Activated naive CD8-positive, alpha-beta T cell treated with anti-CD3 and anti-CD28 coated beads, Interleukin-2, amount 50 U/mL, for 24 hours (primary cell): ENCODE measurements around the gene FCER2.
A peak's percentile ranks its signal among the peaks of the same experiment; 100 is the strongest.

Experiments
- ATAC-seq: fragments of 150-1000 bp; cut with Tn5 transposase; one replicate; pipeline ENCODE4 v1.10.0; 2021
- DNase-seq: peaks from one replicate; pipeline ENCODE4 v3.0.0; 2021
- H3K27ac Mint-ChIP-seq: one replicate; pipeline ENCODE4 v1.8.0; 2021; ENCODE audit warnings: mild to moderate bottlenecking, mixed read lengths
- H3K27me3 Mint-ChIP-seq: one replicate; pipeline ENCODE4 v1.8.0; 2021; ENCODE audit warnings: mixed read lengths
- H3K36me3 Mint-ChIP-seq: one replicate; pipeline ENCODE4 v1.8.0; 2021; ENCODE audit warnings: low read depth, mixed read lengths
- H3K4me1 Mint-ChIP-seq: one replicate; pipeline ENCODE4 v1.8.0; 2021; ENCODE audit warnings: mixed read lengths
- H3K4me3 Mint-ChIP-seq: one replicate; pipeline ENCODE4 v1.8.0; 2021; ENCODE audit warnings: mild to moderate bottlenecking, moderate library complexity, mixed read lengths
- H3K9me3 Mint-ChIP-seq: one replicate; pipeline ENCODE4 v1.8.0; 2021; ENCODE audit warnings: mixed read lengths

FCER2 gene

GRCh38 chr19:7699417-7700401 lies 2.2 kb downstream of the FCER2 start:
- peaks cover 53% of the 10 kb centered on the region for H3K4me1 Mint-ChIP-seq
- H3K9me3 Mint-ChIP-seq = no peaks in the 10 kb centered on the region
- peaks cover 12% of the 10 kb centered on the region for H3K27me3 Mint-ChIP-seq
- DNase-seq (peak; percentile 72), ATAC-seq (peak; percentile 80)
- peak overlapping the region; percentile 90 for H3K27ac Mint-ChIP-seq
- H3K4me3 Mint-ChIP-seq = peak overlapping the region; percentile 80
- peaks cover 2% of the 10 kb centered on the region for H3K36me3 Mint-ChIP-seq

- DNase-seq (no peak), ATAC-seq (no peak)
- Mint-ChIP-seq H3K27me3 (peaks cover 12% of the 10 kb centered on the region), H3K9me3 (no peaks in the 10 kb centered on the region), H3K36me3 (peaks cover 2% of the 10 kb centered on the region), H3K27ac (peak overlapping the region; percentile 90), H3K4me3 (peak overlapping the region; percentile 80), H3K4me1 (peaks cover 48% of the 10 kb centered on the region)
Measured at GRCh38 chr19:7699003-7699402, 2.9 kb downstream of the FCER2 start.

- no peaks in the 10 kb centered on the region for H3K9me3 Mint-ChIP-seq
- peaks cover 12% of the 10 kb centered on the region for H3K27me3 Mint-ChIP-seq
- peaks cover 45% of the 10 kb centered on the region for H3K4me1 Mint-ChIP-seq
- peak overlapping the region; percentile 80 for H3K4me3 Mint-ChIP-seq
- ATAC-seq = no peak
- H3K27ac Mint-ChIP-seq = no peak overlapping the region
- H3K36me3 Mint-ChIP-seq = peaks cover 2% of the 10 kb centered on the region
- DNase-seq = no peak
Measured at GRCh38 chr19:7698583-7698982, 3.3 kb downstream of the FCER2 start.

- Mint-ChIP-seq H3K27ac (peak overlapping the region; percentile 14), H3K4me1 (peaks cover 45% of the 10 kb centered on the region), H3K36me3 (peaks cover 2% of the 10 kb centered on the region), H3K4me3 (peak overlapping the region; percentile 48), H3K27me3 (peaks cover 12% of the 10 kb centered on the region), H3K9me3 (no peaks in the 10 kb centered on the region)
- DNase-seq (no peak), ATAC-seq (no peak)
Measured at GRCh38 chr19:7697721-7698287, 4.1 kb downstream of the FCER2 start.

GRCh38 chr19:7694499-7694898 lies 7.4 kb downstream of the FCER2 start:
- Mint-ChIP-seq H3K4me1 (peaks cover 28% of the 10 kb centered on the region), H3K36me3 (peaks cover 2% of the 10 kb centered on the region), H3K27ac (no peak overlapping the region), H3K9me3 (no peaks in the 10 kb centered on the region), H3K4me3 (peak overlapping the region; percentile 1), H3K27me3 (peaks cover 9% of the 10 kb centered on the region)
- DNase-seq (no peak), ATAC-seq (no peak)

GRCh38 chr19:7692417-7693088 lies 9.4 kb downstream of the FCER2 start:
- no peak overlapping the region for H3K4me3 Mint-ChIP-seq
- peak; percentile 15 for ATAC-seq
- no peaks in the 10 kb centered on the region for H3K9me3 Mint-ChIP-seq
- peaks cover 2% of the 10 kb centered on the region for H3K36me3 Mint-ChIP-seq
- peaks cover 13% of the 10 kb centered on the region for H3K4me1 Mint-ChIP-seq
- no peak overlapping the region for H3K27ac Mint-ChIP-seq
- no peak for DNase-seq
- H3K27me3 Mint-ChIP-seq = peaks cover 5% of the 10 kb centered on the region

- H3K4me3 Mint-ChIP-seq = no peak overlapping the region
- no peaks in the 10 kb centered on the region for H3K9me3 Mint-ChIP-seq
- DNase-seq = no peak
- H3K4me1 Mint-ChIP-seq = peaks cover 11% of the 10 kb centered on the region
- ATAC-seq = peak; percentile 27
- H3K27ac Mint-ChIP-seq = no peak overlapping the region
- peaks cover under 1% of the 10 kb centered on the region for H3K36me3 Mint-ChIP-seq
- peaks cover under 1% of the 10 kb centered on the region for H3K27me3 Mint-ChIP-seq
Measured at GRCh38 chr19:7691497-7691896, 10.4 kb downstream of the FCER2 start.

GRCh38 chr19:7690779-7691258 lies 11.1 kb downstream of the FCER2 start:
- peak; percentile 13 for ATAC-seq
- Mint-ChIP-seq H3K4me1 (peaks cover 10% of the 10 kb centered on the region), H3K4me3 (no peak overlapping the region), H3K27ac (no peak overlapping the region), H3K36me3 (no peaks in the 10 kb centered on the region), H3K9me3 (no peaks in the 10 kb centered on the region), H3K27me3 (no peaks in the 10 kb centered on the region)
- DNase-seq = no peak

GRCh38 chr19:7689165-7689564 lies 12.8 kb downstream of the FCER2 start:
- Mint-ChIP-seq H3K4me1 (peaks cover 7% of the 10 kb centered on the region), H3K4me3 (no peak overlapping the region), H3K27ac (no peak overlapping the region), H3K36me3 (peaks cover 5% of the 10 kb centered on the region), H3K9me3 (no peaks in the 10 kb centered on the region), H3K27me3 (no peaks in the 10 kb centered on the region)
- ATAC-seq (no peak), DNase-seq (no peak)

GRCh38 chr19:7687177-7687576 lies 14.8 kb downstream of the FCER2 start:
- ATAC-seq (no peak), DNase-seq (no peak)
- Mint-ChIP-seq H3K4me3 (no peak overlapping the region), H3K4me1 (peaks cover 14% of the 10 kb centered on the region), H3K27ac (no peak overlapping the region), H3K27me3 (no peaks in the 10 kb centered on the region), H3K9me3 (no peaks in the 10 kb centered on the region), H3K36me3 (peaks cover 17% of the 10 kb centered on the region)

- no peaks in the 10 kb centered on the region for H3K27me3 Mint-ChIP-seq
- H3K27ac Mint-ChIP-seq = no peak overlapping the region
- DNase-seq = no peak
- H3K9me3 Mint-ChIP-seq = no peaks in the 10 kb centered on the region
- peaks cover 20% of the 10 kb centered on the region for H3K4me1 Mint-ChIP-seq
- no peak overlapping the region for H3K4me3 Mint-ChIP-seq
- H3K36me3 Mint-ChIP-seq = peaks cover 19% of the 10 kb centered on the region
- ATAC-seq = no peak
Measured at GRCh38 chr19:7685546-7686445, 16.1 kb downstream of the FCER2 start.

- H3K4me1 Mint-ChIP-seq = peaks cover 46% of the 10 kb centered on the region
- H3K9me3 Mint-ChIP-seq = no peaks in the 10 kb centered on the region
- peaks cover 14% of the 10 kb centered on the region for H3K27me3 Mint-ChIP-seq
- H3K4me3 Mint-ChIP-seq = peak overlapping the region; percentile 85
- DNase-seq (no peak), ATAC-seq (no peak)
- peaks cover 19% of the 10 kb centered on the region for H3K36me3 Mint-ChIP-seq
- no peak overlapping the region for H3K27ac Mint-ChIP-seq
Measured at GRCh38 chr19:7682175-7682855, 19.6 kb downstream of the FCER2 start.

- peak overlapping the region; percentile 85 for H3K4me3 Mint-ChIP-seq
- peak; percentile 90 for DNase-seq
- H3K27ac Mint-ChIP-seq = peak overlapping the region; percentile 93
- H3K9me3 Mint-ChIP-seq = no peaks in the 10 kb centered on the region
- peaks cover 19% of the 10 kb centered on the region for H3K36me3 Mint-ChIP-seq
- peak; percentile 53 for ATAC-seq
- H3K27me3 Mint-ChIP-seq = peaks cover 22% of the 10 kb centered on the region
- H3K4me1 Mint-ChIP-seq = peaks cover 52% of the 10 kb centered on the region
Measured at GRCh38 chr19:7681340-7682174, 20.4 kb downstream of the FCER2 start.
